ENCODE measurements around the gene INSYN1. TPM values are rescaled to one million over a fixed set of nuclear protein-coding genes. Genes with fewer than 3 reads are reported as not detected.
A peak's percentile ranks its signal among the peaks of the same experiment; 100 is the strongest.

Gene INSYN1
- total and polyA plus RNA-seq, 9 donors: 0.43 to 86.3 (median 31.1) TPM

DNA sequence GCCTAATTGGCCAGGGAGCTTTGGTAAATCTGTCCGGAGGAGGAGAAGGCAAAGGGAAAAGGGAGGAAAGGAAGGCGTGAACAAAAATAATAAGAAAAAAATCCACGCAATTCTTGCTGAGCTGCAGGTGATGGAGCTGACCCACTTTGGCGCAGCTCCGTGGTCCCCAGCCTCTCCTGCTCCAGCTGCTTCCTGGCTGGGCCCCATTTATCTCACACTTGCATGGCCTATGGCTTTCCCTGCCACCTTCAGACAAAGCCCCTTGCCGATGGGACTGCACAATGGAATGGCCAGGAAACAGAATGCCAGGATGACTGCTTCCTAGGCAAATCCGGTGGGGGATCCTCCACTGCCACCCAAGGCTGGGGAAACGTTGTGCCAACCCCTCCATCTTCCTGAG, 6.9 kb downstream of the INSYN1 start:
- Histone ChIP-seq H3K36me3 (no peaks in the 10 kb centered on the region), H3K27me3 (no peaks in the 10 kb centered on the region), H3K4me1 (ENCODE audit: insufficient read depth) (peaks cover 4% of the 10 kb centered on the region), H3K4me3 (no peak overlapping the region), H3K27ac (no peak overlapping the region), H3K9me3 (no peaks in the 10 kb centered on the region)
- intact Hi-C loops (cut with DNase I): no loop called here
- 35 to 44% (median 38%) methylated on average over 8 of the region's 8 CpGs for WGBS, 3 donors
- DNase-seq: no peak
- TF ChIP-seq, protein P1, sequence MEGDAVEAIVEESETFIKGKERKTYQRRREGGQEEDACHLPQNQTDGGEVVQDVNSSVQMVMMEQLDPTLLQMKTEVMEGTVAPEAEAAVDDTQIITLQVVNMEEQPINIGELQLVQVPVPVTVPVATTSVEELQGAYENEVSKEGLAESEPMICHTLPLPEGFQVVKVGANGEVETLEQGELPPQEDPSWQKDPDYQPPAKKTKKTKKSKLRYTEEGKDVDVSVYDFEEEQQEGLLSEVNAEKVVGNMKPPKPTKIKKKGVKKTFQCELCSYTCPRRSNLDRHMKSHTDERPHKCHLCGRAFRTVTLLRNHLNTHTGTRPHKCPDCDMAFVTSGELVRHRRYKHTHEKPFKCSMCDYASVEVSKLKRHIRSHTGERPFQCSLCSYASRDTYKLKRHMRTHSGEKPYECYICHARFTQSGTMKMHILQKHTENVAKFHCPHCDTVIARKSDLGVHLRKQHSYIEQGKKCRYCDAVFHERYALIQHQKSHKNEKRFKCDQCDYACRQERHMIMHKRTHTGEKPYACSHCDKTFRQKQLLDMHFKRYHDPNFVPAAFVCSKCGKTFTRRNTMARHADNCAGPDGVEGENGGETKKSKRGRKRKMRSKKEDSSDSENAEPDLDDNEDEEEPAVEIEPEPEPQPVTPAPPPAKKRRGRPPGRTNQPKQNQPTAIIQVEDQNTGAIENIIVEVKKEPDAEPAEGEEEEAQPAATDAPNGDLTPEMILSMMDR (IDR thresholded peaks at IDR 0.05): no peak
- TF ChIP-seq POLR2A (IDR thresholded peaks at IDR 0.05): no peak
- TF ChIP-seq EP300 (IDR thresholded peaks at IDR 0.05): no peak

DNA sequence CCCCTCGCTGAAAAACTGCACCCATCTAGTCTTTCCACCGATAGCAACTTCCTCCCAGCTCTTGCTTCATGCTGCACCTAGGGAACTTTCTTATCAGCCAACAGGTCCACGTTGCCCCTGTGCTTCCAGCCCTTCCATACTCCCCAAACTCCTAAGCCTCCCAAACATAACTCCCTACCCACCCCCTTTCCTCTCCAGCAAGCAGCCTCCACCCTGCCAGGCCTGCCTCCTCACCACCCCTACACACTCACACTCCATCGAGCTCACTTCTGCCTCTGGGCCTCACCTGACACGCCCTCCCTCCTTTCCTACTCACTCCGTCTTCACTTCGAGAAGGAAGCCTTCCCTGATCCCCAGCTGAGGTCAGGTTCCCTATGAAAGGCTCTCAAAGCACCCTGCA, 8.1 kb downstream of the INSYN1 start:
- Histone ChIP-seq H3K27me3 (no peaks in the 10 kb centered on the region), H3K9me3 (no peaks in the 10 kb centered on the region), H3K4me1 (ENCODE audit: insufficient read depth) (peaks cover 3% of the 10 kb centered on the region), H3K36me3 (no peaks in the 10 kb centered on the region), H3K4me3 (no peak overlapping the region), H3K27ac (no peak overlapping the region)
- TF ChIP-seq POLR2A (IDR thresholded peaks at IDR 0.05): no peak
- TF ChIP-seq, protein P1 (IDR thresholded peaks at IDR 0.05): no peak
- TF ChIP-seq EP300 (IDR thresholded peaks at IDR 0.05): no peak
- no peak for DNase-seq
- WGBS, 3 donors: 81 to 83% (median 82%) methylated on average over 7 of the region's 7 CpGs
- intact Hi-C loops (cut with DNase I): no loop called here

DNA sequence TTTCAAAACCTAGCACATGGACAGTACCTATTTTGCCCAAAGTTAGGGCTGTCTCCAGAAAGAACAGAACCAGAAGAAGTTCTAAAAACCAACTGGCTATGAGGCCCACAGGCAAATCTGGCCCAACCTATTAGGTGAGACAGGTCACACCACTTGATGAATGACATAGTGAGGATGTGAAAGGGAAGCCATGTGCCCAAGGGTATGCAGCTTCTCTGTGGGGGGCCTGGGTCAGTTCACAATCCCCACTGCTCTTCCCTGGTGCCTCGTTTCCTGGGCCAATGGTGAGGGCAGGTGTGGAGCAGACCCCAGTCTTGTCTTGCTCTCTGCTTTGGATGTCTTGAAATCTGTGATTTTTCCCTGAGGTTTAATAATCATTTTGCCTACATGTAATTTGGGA, 8.9 kb downstream of the INSYN1 start:
- peaks cover 3% of the 10 kb centered on the region for H3K4me1 ChIP-seq (ENCODE audit: insufficient read depth)
- DNase-seq: no peak
- H3K4me3 ChIP-seq: no peak overlapping the region
- H3K27ac ChIP-seq: no peak overlapping the region
- intact Hi-C loops (cut with DNase I): no loop called here
- 89 to 95% (median 89%) methylated on average over 1 of the region's 1 CpG for WGBS, 3 donors
- no peaks in the 10 kb centered on the region for H3K27me3 ChIP-seq
- TF ChIP-seq, protein P1 (IDR thresholded peaks at IDR 0.05): no peak
- TF ChIP-seq POLR2A (IDR thresholded peaks at IDR 0.05): no peak
- no peak for TF ChIP-seq EP300 (IDR thresholded peaks at IDR 0.05)
- no peaks in the 10 kb centered on the region for H3K36me3 ChIP-seq
- H3K9me3 ChIP-seq: no peaks in the 10 kb centered on the region

GRCh38 chr15:73741321-73741836, 11.8 kb downstream of the INSYN1 start:
- no peak for DNase-seq
- H3K4me1 ChIP-seq (ENCODE audit: insufficient read depth): no peaks in the 10 kb centered on the region
- WGBS, 3 donors: 33 to 35% (median 35%) methylated on average over 3 of the region's 3 CpGs
- no peak overlapping the region for H3K27ac ChIP-seq
- H3K27me3 ChIP-seq: no peaks in the 10 kb centered on the region
- TF ChIP-seq EP300 (IDR thresholded peaks at IDR 0.05): no peak
- no peaks in the 10 kb centered on the region for H3K9me3 ChIP-seq
- no peaks in the 10 kb centered on the region for H3K36me3 ChIP-seq
- no peak overlapping the region for H3K4me3 ChIP-seq
- intact Hi-C loops (cut with DNase I): no loop called here

DNA sequence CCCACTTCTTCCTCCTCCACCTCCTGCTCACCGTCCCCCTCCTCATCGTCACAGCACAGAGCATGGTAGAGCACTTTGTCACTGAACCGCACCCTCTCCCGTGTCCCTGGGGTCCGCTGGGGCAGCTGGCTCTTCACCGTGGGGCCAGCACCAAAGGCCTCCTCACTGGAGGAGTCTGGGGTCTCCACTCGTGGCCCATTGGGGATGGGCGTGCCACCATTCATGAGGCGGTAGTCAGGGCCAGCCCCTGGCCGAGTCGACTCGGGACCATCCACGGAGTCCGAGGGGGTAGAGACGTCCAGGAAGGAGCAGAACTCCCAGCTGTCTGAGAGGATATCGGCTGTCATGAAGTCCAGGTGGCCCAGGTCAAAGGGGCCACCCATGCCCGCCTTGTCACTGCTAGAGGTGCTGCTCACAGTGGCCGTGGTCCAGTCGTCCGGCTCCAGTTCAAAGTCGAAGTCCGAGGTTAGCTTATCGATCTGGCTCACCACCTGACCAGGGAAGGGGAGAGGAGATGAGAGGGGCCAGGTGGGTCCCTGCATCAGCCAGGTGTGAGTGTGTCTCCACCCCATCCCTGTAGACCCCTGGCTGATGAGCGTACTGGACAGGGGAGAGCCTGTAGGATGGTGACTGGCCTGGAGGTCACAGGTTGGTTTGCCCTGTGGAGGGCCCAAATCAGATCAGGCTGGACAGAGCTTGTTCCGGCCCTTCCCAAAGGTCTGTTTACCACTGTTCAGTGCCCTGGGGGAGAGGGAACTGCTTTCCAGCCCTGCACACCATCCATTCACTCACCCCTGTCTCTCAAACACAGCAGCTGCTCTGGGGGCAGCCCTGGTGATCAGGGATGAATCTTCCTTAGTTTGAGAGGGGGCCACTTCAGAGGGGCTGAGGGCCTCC, 12.8 kb downstream of the INSYN1 start:
- no peaks in the 10 kb centered on the region for H3K4me1 ChIP-seq (ENCODE audit: insufficient read depth)
- H3K4me3 ChIP-seq: no peak overlapping the region
- H3K36me3 ChIP-seq: no peaks in the 10 kb centered on the region
- H3K27ac ChIP-seq: peak overlapping the region in 1 of 2 donors; percentile 6
- no peaks in the 10 kb centered on the region for H3K27me3 ChIP-seq
- no peaks in the 10 kb centered on the region for H3K9me3 ChIP-seq
- 90 to 96% (median 93%) methylated on average over 24 to 25 of the region's 25 CpGs for WGBS, 3 donors
- TF ChIP-seq POLR2A (IDR thresholded peaks at IDR 0.05) (no peak), EP300 (IDR thresholded peaks at IDR 0.05) (no peak)
- TF ChIP-seq, protein P1 (IDR thresholded peaks at IDR 0.05): no peak
- intact Hi-C loops (cut with DNase I): no loop called here
- no peak for DNase-seq

Measured in ovary (tissue), 9 donors.